DMS153 (cell line): ENCODE measurements around the gene SENP6.
"Not testable (repeated sequence)": the region's sequence is repeated elsewhere in the genome, so short reads cannot be mapped to it uniquely, and the experiment has no call there.

ENCODE experiments used
- DNase-seq: peaks from one replicate; lab custom pipeline; 2025; lab: John Stamatoyannopoulos, UW

The SENP6 gene

GRCh38 chr6:75608304-75608703 lies 6.6 kb downstream of the SENP6 start:
- no peak for DNase-seq

GRCh38 chr6:75608956-75609533 lies 7.4 kb downstream of the SENP6 start:
- no peak for DNase-seq

GRCh38 chr6:75609639-75610590 lies 8.2 kb downstream of the SENP6 start:
- DNase-seq, result no peak

GRCh38 chr6:75611011-75611701 lies 9.5 kb downstream of the SENP6 start:
- DNase-seq, result no peak

- DNase-seq, result no peak
Measured at GRCh38 chr6:75611702-75612375, 10.2 kb downstream of the SENP6 start.

GRCh38 chr6:75612434-75612833 lies 10.8 kb downstream of the SENP6 start:
- DNase-seq, result no peak

GRCh38 chr6:75613056-75613501 lies 11.4 kb downstream of the SENP6 start:
- no peak for DNase-seq

- DNase-seq, result no peak
Measured at GRCh38 chr6:75618437-75618836, 16.8 kb downstream of the SENP6 start.

- DNase-seq, result no peak
Measured at GRCh38 chr6:75619230-75619899, 17.7 kb downstream of the SENP6 start.

GRCh38 chr6:75620381-75621304 lies 19.0 kb downstream of the SENP6 start:
- no peak for DNase-seq

GRCh38 chr6:75621846-75622245 lies 20.2 kb downstream of the SENP6 start:
- no peak for DNase-seq

GRCh38 chr6:75623491-75623890 lies 21.8 kb downstream of the SENP6 start:
- DNase-seq, result no peak

GRCh38 chr6:75624335-75624734 lies 22.7 kb downstream of the SENP6 start:
- DNase-seq, result no peak

- no peak for DNase-seq
Measured at GRCh38 chr6:75624988-75625387, 23.3 kb downstream of the SENP6 start.

- DNase-seq, result no peak
Measured at GRCh38 chr6:75626561-75626960, 24.9 kb downstream of the SENP6 start.

GRCh38 chr6:75627708-75628107 lies 26.0 kb downstream of the SENP6 start:
- not testable (repeated sequence) for DNase-seq

GRCh38 chr6:75631859-75632635 lies 30.4 kb downstream of the SENP6 start:
- no peak for DNase-seq

GRCh38 chr6:75633045-75633444 lies 31.4 kb downstream of the SENP6 start:
- no peak for DNase-seq

GRCh38 chr6:75642311-75642710 lies 40.6 kb downstream of the SENP6 start:
- no peak for DNase-seq

- DNase-seq, result no peak
Measured at GRCh38 chr6:75643173-75643572, 41.5 kb downstream of the SENP6 start.
